Bronchial epithelial cell (primary cell): ENCODE measurements around the gene PNPLA7. TPM values are rescaled to one million over a fixed set of nuclear protein-coding genes. Genes with fewer than 3 reads are reported as not detected.
"Not testable (repeated sequence)": the region's sequence is repeated elsewhere in the genome, so short reads cannot be mapped to it uniquely, and the experiment has no call there.

Source experiments
- DNase-seq: peaks from one replicate; pipeline ENCODE4 v3.0.0-alpha.2; 2010; ENCODE audit warnings: low read depth
- FAIRE-seq: peaks from 2 replicates; lab custom pipeline; 2011; peaks lifted over from hg19 to GRCh38; lab: Jason Lieb, UNC
- H3K27me3 ChIP-seq: 2 replicates; pipeline ENCODE4 v1.5.1; 2011; ENCODE audit warnings: low read length; ENCODE audit not compliant: control insufficient read depth, insufficient read depth
- H3K36me3 ChIP-seq: 2 replicates; pipeline ENCODE4 v1.5.1; 2011; ENCODE audit warnings: low read length; ENCODE audit not compliant: control insufficient read depth, insufficient read depth
- H3K4me3 ChIP-seq: 2 replicates; pipeline ENCODE4 v1.5.1; 2011; ENCODE audit warnings: mild to moderate bottlenecking, low read depth, low read length, control low read depth
- total RNA-seq: library from RNA; depleted of rRNA; stranded (reverse); fragments of >200 nt; gene quantifications from 2 replicates; pipeline ENCODE4 v1.2.1, GENCODE V29; 2014
- TF ChIP-seq, protein P1 (sequence below): IDR thresholded peaks from 2 replicates; pipeline ENCODE4 v1.5.1; 2011; ENCODE audit warnings: mild to moderate bottlenecking, moderate library complexity, low read length, control low read depth, inconsistent platforms; ENCODE audit not compliant: insufficient read depth, severe bottlenecking

The PNPLA7 gene
- total RNA-seq, 1 donor from 2014 or later: 0.26 TPM

DNA sequence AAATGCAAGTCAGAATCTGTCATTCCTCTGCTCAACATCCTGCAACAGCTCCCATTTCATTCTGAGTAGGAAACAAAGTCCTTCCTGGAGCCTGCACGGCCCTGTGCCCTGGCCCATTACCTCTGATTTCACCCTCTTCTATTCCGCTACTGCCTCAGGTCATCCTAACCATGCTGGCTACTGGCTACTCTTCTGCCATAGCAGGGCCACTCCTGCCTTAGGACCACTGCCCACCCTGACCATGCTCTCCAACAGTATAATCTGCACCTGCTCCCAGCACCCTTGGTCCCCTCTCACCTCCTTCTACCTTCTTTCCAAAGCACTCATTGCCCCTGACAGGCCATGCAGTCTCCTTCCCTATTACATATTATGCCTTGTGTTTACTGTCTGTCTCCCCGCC, 20.4 kb upstream of the PNPLA7 start:
- H3K36me3 ChIP-seq: peaks cover 23% of the 10 kb centered on the region
- TF ChIP-seq, protein P1, sequence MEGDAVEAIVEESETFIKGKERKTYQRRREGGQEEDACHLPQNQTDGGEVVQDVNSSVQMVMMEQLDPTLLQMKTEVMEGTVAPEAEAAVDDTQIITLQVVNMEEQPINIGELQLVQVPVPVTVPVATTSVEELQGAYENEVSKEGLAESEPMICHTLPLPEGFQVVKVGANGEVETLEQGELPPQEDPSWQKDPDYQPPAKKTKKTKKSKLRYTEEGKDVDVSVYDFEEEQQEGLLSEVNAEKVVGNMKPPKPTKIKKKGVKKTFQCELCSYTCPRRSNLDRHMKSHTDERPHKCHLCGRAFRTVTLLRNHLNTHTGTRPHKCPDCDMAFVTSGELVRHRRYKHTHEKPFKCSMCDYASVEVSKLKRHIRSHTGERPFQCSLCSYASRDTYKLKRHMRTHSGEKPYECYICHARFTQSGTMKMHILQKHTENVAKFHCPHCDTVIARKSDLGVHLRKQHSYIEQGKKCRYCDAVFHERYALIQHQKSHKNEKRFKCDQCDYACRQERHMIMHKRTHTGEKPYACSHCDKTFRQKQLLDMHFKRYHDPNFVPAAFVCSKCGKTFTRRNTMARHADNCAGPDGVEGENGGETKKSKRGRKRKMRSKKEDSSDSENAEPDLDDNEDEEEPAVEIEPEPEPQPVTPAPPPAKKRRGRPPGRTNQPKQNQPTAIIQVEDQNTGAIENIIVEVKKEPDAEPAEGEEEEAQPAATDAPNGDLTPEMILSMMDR: no peak
- no peak for DNase-seq
- no peak for FAIRE-seq
- no peaks in the 10 kb centered on the region for H3K27me3 ChIP-seq
- no peak overlapping the region for H3K4me3 ChIP-seq

DNA sequence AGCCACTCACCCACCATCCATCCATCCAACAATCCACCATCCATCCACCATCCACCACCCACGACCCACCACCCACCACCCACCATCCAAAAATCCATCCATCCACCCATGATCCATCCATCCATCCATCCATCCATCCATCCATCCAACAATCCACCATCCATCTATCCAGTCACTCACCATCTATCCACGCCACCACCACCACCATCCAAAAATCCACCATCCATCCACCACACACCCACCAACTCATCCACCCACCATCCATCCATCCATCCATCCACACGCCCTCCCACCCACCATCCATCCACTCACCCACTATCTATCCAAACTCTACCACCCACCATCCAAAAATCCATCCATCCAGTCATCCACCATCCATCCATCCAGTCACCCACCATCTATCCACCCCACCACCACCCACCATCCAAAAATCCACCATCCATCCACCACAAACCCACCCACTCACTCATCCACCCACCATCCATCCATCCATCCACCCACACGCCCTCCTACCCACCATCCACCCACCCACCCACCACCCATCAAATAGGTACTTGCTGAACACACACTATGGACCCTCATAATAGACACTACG, 19.5 kb upstream of the PNPLA7 start:
- no peak for FAIRE-seq
- TF ChIP-seq, protein P1: no peak
- Histone ChIP-seq H3K27me3 (no peaks in the 10 kb centered on the region), H3K4me3 (no peak overlapping the region), H3K36me3 (peaks cover 16% of the 10 kb centered on the region)
- no peak for DNase-seq

DNA sequence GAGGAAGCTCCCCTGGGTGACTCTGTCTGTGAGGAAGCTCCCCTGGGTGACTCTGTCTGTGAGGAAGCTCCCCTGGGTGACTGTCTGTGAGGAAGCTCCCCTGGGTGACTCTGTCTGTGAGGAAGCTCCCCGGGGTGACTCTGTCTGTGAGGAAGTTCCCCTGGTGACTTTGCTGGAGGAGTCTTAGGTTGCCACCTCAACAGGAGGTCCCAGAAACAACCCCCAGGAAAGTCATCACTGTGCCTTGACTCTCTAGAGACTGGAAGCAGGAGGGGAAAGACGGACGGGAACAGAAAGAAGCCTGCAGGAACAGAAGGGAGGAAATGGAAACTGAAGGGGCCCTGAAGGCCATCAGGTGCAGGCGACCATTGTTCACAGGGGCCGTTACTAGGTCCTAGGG, 18.2 kb upstream of the PNPLA7 start:
- H3K36me3 ChIP-seq: peaks cover 17% of the 10 kb centered on the region
- not testable (repeated sequence) for DNase-seq, FAIRE-seq

DNA sequence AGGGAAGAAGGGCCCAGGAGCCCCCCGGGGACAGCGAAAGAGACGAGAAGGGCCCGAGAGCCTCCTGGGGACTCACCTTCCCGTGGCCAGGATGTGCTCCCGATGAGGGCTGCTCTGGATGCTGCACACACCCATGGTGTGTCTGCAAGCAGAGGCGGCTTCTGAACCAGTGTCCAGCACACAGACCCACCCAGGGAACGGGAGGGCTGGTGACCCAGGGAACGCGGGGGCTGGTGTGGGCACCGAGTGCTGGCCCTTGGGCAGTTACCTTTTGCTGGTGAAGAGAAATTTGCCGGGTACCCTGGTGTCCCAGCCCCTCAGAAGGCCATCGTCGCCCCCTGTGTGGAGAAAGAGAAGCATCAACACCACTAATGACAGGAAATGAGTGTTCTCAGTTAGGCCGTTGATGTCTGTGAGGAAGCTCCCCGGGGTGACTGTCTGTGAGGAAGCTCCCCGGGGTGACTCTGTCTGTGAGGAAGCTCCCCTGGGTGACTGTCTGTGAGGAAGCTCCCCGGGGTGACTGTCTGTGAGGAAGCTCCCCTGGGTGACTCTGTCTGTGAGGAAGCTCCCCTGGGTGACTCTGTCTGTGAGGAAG, 14.7 kb upstream of the PNPLA7 start:
- DNase-seq: no peak
- FAIRE-seq: no peak
- no peaks in the 10 kb centered on the region for H3K27me3 ChIP-seq
- no peak overlapping the region for H3K4me3 ChIP-seq
- H3K36me3 ChIP-seq: peaks cover 17% of the 10 kb centered on the region
- TF ChIP-seq, protein P1: no peak

More for the DNA sequence above, 18.2 kb upstream of the PNPLA7 start:
- not testable (repeated sequence) for H3K4me3 ChIP-seq, H3K27me3 ChIP-seq

DNA sequence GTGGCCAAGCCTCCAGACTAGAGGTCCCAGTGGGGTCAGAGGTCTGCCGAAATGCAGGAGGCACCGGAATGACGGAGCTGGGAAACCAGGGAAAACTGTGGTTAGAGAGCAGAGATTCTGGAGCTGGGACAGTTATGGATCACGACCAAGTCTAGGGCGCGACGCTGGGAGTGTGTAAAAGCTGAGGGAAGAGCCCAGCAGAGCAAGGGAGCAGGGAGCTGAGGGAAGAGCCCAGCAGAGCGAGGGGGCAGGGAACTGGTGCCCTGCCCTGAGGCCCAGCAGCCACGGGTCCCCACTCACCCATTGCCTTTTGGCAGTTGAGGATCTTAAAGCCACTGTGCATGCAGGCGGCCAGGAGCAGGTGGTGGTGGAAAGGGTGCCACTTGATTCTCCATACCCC, 13.9 kb upstream of the PNPLA7 start:
- no peaks in the 10 kb centered on the region for H3K27me3 ChIP-seq
- DNase-seq (no peak), FAIRE-seq (peak; percentile 28)
- TF ChIP-seq, protein P1: no peak
- no peak overlapping the region for H3K4me3 ChIP-seq
- peaks cover 17% of the 10 kb centered on the region for H3K36me3 ChIP-seq

DNA sequence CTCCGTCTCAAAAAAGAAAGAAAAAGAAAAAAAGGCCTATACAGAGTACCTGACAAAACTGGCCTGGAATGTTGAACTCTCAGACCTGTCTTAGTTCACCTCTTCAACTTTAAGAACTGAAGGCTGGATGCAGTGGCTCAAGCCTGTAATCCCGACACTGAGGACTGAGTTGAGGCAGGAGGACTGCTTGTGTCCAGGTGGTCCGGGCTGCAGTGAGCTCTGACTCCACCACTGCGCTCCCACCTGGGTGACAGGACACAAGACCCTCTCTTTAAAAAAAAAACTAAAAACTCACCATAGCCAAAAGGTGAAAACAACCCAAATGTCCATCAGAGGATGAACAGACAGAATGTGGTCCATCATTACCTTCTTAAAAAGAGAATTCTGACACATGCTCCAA, 7.9 kb upstream of the PNPLA7 start:
- no peaks in the 10 kb centered on the region for H3K27me3 ChIP-seq
- DNase-seq (no peak), FAIRE-seq (no peak)
- TF ChIP-seq, protein P1: no peak
- H3K36me3 ChIP-seq: peaks cover 17% of the 10 kb centered on the region
- no peak overlapping the region for H3K4me3 ChIP-seq
